GM19468 (cell line): ENCODE data around the gene SLC6A17.

ENCODE experiments used
- ATAC-seq: cut with Tn5 transposase; IDR thresholded peaks from one replicate; pipeline ENCODE4 v1.9.1; 2021; ENCODE audit warnings: mild to moderate bottlenecking, moderate library complexity, moderate number of reproducible peaks; ENCODE audit not compliant: unreplicated experiment; ENCODE audit errors: extremely low read depth

Gene SLC6A17

GRCh38 chr1:110198746-110199145 lies 48.5 kb downstream of the SLC6A17 start:
- ATAC-seq, result no peak

DNA sequence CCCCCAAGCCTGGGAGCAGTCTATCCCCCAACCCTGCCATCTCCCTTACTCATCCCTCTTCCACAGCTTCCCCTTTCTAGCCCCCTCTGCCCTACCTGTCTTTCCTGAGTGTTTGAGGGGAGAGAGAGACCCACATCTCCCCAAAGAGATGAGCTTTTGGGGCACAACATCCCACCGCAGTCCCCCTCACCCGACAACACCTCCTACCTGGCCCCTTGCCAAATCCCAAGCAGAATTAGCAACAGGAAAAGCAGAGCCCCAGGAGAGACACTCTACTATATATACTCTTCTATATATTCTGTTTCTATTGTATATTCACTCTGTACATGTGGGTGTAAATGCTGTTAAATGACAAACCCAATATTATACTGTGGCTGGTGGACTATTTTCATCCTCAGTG lies 49.9 kb downstream of the SLC6A17 start:
- ATAC-seq, result no peak

- ATAC-seq, result no peak
These were observed 50.4 kb downstream of the SLC6A17 start for GRCh38 chr1:110200666-110201065.

GRCh38 chr1:110201157-110201825 lies 51.0 kb downstream of the SLC6A17 start:
- no peak for ATAC-seq

- ATAC-seq, result no peak
These were observed 52.8 kb downstream of the SLC6A17 start for GRCh38 chr1:110203021-110203661.

- ATAC-seq, result no peak
These were observed 54.9 kb downstream of the SLC6A17 start for GRCh38 chr1:110205156-110205555.

GRCh38 chr1:110205591-110206155 lies 55.4 kb downstream of the SLC6A17 start:
- no peak for ATAC-seq

DNA sequence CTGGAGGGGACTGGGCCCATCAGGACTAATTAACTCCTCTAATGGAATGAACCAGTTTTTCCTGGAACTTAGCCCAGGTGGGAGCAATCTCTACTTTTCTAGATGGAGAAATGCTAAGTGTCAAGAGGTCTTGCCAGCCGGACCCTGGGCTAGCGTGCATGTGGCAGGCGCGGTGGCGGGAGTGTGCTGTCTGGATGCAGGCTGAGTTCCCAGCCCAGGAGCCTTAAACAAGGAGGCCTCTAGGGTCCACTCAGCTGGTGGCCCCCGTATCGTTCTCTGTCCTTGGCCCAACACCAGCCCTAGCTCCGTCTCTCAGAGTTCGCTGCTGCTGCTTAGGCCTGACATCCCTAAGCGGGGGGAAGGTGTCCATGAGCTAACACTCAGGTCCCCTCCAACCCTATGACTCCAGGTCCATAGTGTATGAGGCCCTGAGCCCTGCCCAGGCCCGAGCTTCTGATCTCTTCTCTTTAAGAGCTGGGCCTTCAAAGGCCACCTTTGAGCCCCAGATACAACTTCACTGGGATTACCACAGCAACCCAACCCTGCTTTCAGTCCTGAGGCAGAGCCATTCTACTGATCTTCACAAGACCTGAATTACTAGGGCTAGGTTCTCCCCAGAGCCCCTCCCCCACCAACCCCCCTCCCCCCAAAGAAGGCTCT lies 56.1 kb downstream of the SLC6A17 start:
- ATAC-seq, result no peak

DNA sequence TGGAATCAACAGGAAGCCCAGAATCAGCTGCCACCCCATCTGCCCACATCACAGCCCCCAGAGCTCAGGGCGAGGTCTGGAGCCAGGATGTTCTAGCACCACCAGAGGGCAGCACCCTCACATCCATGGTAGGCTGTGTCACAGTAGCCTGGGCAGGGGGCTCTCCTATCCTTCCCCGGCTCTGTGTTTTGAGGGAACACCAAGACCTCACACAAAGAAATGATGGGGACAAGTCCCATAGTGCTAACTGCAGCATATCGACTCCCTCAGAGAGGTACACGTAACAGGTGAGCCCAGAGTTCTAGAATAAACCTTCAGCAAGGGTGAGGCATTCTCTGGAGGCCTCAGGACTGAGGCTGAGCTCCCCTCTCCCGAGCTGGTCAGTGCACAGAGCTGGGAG lies 57.5 kb downstream of the SLC6A17 start:
- ATAC-seq, result no peak

GRCh38 chr1:110208916-110209645 lies 58.8 kb downstream of the SLC6A17 start:
- no peak for ATAC-seq

DNA sequence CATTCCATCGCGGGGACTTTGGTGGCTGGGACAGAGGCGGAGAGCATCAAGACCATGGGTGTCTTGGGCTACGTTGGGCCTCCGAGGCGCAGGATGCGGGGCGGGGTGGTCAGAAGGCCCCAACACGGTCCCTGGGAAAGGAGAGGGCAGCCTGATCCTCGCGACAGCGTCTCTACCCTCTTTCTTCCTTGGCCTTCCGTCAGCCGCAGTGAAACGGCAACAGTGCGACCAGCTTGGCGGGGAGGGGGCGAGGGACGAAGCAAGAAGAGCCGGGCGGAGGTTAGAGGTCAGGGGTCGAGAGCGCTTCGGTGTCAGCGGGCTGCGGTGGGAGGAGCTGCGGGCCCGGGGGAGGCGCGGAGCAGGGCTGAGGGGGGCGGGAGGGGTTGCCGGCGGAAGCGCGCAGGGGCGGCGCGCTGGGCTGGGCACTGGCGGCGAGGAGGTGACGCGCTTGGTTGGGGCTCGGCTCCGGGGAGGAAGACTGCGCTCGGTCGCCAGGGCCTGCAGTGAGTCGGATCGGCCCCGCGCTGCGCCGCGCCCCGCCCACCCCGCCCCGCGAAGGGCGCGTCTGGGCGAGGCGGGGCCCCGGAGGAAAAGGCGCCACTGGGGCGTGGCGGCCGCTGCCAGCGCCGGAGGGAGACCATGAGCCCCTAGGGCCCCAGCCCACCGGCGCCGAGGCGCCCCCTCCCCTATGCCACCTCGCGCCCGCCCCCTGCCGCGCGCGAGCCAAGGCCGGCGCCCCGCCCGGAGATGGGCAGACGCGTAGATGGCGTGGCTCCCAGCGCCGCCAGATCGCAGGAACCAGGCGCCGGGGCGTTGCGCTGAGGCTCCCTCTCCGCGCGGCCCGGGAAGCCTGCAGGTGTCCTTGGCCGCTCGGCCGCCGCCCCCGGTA lies 59.7 kb downstream of the SLC6A17 start, which contains the start of gene KCNC4:
TSS of gene KCNC4 (plus strand) at position 600 of the 889 bp plus-strand sequence. CDS start 1,186 bp downstream, outside the sequence.
- no peak for ATAC-seq

GRCh38 chr1:110210604-110211495 lies 60.6 kb downstream of the SLC6A17 start:
- ATAC-seq, result no peak

DNA sequence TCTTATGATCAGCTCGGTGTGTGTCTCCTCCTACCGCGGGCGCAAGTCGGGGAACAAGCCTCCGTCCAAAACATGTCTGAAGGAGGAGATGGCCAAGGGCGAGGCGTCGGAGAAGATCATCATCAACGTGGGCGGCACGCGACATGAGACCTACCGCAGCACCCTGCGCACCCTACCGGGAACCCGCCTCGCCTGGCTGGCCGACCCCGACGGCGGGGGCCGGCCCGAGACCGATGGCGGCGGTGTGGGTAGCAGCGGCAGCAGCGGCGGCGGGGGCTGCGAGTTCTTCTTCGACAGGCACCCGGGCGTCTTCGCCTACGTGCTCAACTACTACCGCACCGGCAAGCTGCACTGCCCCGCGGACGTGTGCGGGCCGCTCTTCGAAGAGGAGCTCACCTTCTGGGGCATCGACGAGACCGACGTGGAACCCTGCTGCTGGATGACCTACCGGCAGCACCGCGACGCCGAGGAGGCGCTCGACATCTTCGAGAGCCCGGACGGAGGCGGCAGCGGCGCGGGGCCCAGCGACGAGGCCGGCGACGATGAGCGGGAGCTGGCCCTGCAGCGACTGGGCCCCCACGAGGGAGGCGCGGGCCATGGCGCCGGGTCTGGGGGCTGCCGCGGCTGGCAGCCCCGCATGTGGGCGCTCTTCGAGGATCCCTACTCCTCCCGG lies 61.3 kb downstream of the SLC6A17 start:
- ATAC-seq, result no peak

DNA sequence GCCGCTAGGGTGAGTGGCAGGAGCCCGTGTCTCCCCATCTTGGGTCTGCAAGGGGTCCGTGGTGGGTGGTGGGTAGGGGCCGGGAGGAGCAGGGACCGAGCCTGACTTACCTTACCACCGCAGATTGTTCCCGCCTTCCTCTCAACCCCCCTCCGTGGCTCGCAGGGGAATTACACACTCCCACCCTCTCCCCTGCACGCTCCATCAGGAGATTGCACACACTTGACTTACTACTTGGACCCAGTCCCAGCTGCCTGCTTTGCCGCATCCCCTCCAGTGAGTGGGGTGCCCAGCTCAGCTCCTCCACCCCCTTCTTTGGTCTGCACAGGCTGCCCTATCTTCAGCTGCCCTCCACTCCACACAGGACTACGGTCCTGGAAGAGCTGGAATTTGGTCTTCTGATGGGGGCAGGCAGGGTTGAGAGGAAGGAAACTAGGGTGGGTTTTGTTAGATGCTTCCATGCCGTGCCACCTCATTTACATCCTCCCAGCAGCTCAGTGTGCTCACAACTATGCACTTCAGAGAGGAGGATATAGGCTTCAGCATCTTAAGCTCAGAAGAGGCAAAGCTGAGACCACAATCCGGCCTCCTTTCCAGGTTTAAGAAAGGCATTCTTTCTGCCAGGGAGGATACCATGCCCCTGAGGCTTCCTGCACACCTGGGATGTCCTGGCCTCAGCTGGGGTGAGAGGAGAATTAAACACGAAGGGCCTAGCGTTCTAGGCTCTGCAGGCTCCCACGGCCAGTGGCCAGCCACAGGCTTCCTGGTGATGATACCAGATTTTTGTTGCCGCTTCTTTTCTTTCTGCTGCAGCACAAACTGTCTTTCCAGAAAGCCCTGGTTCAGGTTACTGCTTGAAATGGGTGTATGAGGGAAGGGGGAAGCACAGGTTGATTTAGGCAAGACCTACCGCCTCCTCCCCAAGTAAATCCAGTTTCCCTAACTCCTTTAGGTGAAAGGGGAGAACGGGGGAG lies 62.2 kb downstream of the SLC6A17 start:
- no peak for ATAC-seq

DNA sequence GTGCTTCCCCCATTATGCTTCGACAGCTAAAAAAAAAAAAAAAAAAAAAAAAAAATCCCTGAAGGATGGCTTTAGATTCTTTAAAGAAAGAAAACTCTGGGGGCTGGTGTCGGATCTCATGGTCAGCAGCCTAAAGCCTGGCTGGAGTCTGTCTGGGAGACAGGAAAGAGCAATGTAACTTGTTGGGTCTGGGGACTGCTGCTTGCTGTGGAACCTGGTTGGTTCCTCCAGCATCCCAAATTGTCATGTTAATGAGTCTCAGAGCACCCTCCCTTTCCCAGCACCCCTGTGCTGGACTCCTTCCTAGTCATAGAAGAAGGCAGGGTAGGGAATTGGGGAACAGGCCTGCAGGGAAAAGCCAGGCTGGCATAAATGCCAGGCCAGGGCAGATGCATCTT lies 62.8 kb downstream of the SLC6A17 start:
- no peak for ATAC-seq

DNA sequence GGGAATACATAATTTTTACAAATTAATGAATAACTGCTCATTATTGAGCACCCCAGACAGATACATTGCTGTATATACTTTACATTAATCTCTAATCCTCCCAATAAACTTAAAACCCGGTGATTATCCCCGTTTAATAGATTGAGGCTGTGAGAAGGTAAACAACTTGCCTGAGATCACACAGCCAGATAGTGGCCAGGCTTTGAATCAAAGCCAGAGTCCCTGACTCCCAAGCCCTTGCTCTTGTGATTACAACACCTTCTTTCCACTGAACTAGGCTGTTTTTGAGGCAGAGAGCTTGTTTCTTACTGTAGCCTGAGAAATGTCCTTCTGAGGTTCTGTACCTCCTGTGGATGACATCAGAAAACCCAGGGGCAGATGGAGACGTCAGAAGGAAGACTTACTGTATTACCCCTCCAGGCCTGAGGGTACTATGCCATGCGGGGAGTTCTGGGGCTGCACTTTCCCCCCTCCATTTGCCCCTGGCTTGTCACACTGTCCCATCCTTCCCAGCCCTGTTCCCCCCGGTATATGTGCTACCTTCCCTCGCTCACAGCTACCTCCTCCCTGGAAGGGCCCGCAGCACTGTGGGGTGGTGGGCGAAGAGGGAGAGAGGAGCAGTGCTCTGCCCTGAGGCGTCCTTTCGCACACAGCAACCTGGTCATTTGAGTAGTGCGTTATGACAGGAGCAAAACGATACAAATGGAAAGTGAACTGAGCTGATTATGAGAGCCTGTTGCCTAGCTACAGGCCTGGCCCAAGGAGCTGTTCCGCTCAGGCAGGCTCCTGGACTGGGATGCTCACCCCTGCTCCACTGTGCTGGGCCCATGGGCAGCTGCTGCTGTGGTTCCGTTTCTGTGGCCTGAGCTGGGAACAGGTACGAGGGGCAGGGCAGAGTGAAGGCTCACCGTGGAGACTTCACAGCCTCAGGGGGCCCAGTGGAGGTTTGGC lies 64.4 kb downstream of the SLC6A17 start:
- no peak for ATAC-seq
